ACC112 (cell line): ENCODE data around the gene SCYGR4.
"Not testable (repeated sequence)": the region's sequence is repeated elsewhere in the genome, so short reads cannot be mapped to it uniquely, and the experiment has no call there.

ENCODE experiments used
- H2AFZ ChIP-seq: fragments of 200-600 bp; sonication (generic); one replicate; pipeline ENCODE4 v1.6.0; 2017; ENCODE audit warnings: antibody characterized with exemption, low read length; ENCODE audit not compliant: unreplicated experiment
- H3K27ac ChIP-seq: fragments of 200-600 bp; sonication (generic); 2 replicates; pipeline ENCODE4 v1.5.1; 2014; ENCODE audit warnings: low read depth, mild to moderate bottlenecking, antibody characterized with exemption, low read length, moderate library complexity
- H3K27me3 ChIP-seq: fragments of 200-600 bp; sonication (generic); 2 replicates; pipeline ENCODE4 v1.6.1; 2014; ENCODE audit warnings: mild to moderate bottlenecking, antibody characterized with exemption, low read length, moderate library complexity, mixed read lengths; ENCODE audit not compliant: insufficient read depth
- H3K36me3 ChIP-seq: fragments of 200-600 bp; sonication (generic); 2 replicates; pipeline ENCODE4 v1.6.1; 2016; ENCODE audit warnings: mild to moderate bottlenecking, antibody characterized with exemption, low read length, moderate library complexity, mixed read lengths; ENCODE audit not compliant: insufficient read depth
- H3K4me1 ChIP-seq: fragments of 200-600 bp; sonication (generic); one replicate; pipeline ENCODE4 v1.6.1; 2016; ENCODE audit warnings: low read length, mixed read lengths; ENCODE audit not compliant: insufficient read depth, unreplicated experiment, control insufficient read depth
- H3K4me3 ChIP-seq: fragments of 200-600 bp; sonication (generic); 2 replicates; pipeline ENCODE4 v1.5.1; 2014; ENCODE audit warnings: mild to moderate bottlenecking, low read depth, low read length
- H3K79me2 ChIP-seq: fragments of 200-600 bp; sonication (generic); one replicate; pipeline ENCODE4 v1.6.0; 2016; ENCODE audit warnings: low read length; ENCODE audit not compliant: control insufficient read depth, unreplicated experiment, insufficient read depth

The SCYGR4 gene

DNA sequence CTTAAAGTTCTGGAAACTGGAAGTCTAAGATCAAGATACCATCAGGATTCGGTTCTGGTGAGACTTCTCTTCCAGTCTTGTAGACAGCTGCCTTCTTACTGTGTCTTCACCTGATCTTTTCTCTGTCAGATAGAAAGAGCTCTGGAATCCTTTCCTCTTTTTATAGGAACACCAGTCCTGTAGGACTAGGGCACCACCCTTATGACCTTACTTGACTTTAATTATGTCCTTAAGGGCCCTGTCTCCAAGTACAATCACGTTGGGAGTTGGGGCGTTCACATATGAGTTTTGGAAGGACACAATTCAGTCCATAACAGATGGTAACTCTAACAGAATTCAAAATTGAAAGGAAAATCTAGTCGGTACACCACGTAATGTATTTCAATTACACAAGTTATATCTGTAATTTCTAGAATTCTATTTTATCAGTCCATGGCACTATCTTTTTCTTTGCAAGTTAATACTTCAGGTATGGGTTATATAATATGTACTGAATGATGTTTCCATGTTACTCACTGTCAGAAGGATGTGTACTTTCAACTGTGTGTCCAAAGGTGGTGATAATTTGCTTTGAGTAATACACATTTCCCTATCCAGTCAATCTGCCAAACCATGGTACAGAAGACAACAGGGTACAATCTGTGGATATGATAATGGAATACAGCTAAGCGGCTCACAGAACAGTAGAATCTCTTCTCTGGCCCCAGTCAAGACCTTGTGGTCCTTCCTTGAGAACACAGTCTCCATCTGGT is 48.1 kb downstream of the SCYGR4 start:
- no peaks in the 10 kb centered on the region for H3K27me3 ChIP-seq
- H3K79me2 ChIP-seq = no peaks in the 10 kb centered on the region
- H3K36me3 ChIP-seq = no peaks in the 10 kb centered on the region
- no peak overlapping the region for H3K4me3 ChIP-seq
- H3K4me1 ChIP-seq = no peaks in the 10 kb centered on the region
- no peak overlapping the region for H3K27ac ChIP-seq
- no peak overlapping the region for H2AFZ ChIP-seq

DNA sequence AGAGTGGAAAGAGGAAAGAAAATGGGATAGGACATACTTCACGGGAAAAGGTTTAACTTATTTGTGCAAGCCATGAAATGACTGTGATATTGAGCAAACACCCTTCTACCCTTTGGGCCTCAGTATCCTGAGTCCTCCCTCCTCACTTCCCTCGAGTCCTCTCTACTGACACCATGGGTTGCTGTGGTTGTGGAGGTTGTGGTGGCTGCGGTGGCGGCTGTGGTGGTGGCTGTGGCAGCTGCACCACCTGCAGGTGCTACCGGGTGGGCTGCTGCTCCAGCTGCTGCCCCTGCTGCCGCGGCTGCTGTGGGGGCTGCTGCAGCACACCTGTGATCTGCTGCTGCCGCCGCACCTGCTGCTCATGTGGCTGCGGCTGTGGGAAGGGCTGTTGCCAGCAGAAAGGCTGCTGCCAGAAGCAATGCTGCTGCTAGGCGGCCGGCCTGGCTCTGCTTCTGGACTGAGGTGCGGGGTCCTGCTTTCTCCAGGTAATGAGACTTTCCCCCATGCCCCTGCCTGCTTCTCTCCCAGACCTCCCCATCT is 49.4 kb downstream of the SCYGR4 start, which contains the start of gene SCYGR5:
Gene SCYGR5 (plus strand): TSS at position 174 of the 540 bp plus-strand sequence. CDS start 0 bp downstream, at position 174.
- not testable (repeated sequence) for H3K79me2 ChIP-seq, H2AFZ ChIP-seq, H3K27ac ChIP-seq, H3K27me3 ChIP-seq, H3K4me3 ChIP-seq, H3K4me1 ChIP-seq, H3K36me3 ChIP-seq
